ENCODE results near the gene RPL35. TPM values are rescaled to one million over a fixed set of nuclear protein-coding genes. Genes with fewer than 3 reads are reported as not detected.

Gene RPL35
- total and polyA plus RNA-seq, 3 donors from 2014 or later: 902 to 1,286 (median 1,119) TPM

DNA sequence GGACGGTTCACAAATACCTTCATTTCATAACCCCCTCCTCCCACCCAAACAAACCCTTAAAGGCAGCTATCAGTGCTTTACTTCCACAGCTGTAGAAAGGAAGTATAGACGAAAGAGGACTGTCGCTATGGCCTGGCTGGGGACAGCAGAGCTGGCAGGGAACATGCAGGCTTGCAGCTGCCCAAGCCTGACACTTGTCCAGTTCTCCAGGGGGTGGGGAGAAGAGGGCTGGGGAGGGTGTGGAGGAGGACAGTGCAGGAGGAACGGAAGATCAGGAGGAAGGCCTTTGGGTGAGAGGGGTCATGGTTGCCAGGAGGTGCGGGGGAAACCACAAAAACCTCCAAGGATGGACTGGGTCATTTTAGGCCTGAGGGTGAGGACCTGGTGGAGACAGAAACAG lies 26.1 kb upstream of the RPL35 start:
- Histone ChIP-seq H3K36me3 (ENCODE audit: low read depth, missing control alignments) (no peaks in the 10 kb centered on the region), H3K27me3 (no peaks in the 10 kb centered on the region), H3K9me3 (no peaks in the 10 kb centered on the region), H3K4me1 (no peaks in the 10 kb centered on the region), H3K4me3 (no peak overlapping the region), H3K27ac (no peak overlapping the region)
- WGBS, 2 donors: 76 to 85% methylated on average over 5 of the region's 5 CpGs
- no peak for TF ChIP-seq POLR2A (IDR thresholded peaks at IDR 0.05)
- TF ChIP-seq, protein P1, sequence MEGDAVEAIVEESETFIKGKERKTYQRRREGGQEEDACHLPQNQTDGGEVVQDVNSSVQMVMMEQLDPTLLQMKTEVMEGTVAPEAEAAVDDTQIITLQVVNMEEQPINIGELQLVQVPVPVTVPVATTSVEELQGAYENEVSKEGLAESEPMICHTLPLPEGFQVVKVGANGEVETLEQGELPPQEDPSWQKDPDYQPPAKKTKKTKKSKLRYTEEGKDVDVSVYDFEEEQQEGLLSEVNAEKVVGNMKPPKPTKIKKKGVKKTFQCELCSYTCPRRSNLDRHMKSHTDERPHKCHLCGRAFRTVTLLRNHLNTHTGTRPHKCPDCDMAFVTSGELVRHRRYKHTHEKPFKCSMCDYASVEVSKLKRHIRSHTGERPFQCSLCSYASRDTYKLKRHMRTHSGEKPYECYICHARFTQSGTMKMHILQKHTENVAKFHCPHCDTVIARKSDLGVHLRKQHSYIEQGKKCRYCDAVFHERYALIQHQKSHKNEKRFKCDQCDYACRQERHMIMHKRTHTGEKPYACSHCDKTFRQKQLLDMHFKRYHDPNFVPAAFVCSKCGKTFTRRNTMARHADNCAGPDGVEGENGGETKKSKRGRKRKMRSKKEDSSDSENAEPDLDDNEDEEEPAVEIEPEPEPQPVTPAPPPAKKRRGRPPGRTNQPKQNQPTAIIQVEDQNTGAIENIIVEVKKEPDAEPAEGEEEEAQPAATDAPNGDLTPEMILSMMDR (IDR thresholded peaks at IDR 0.05): no peak
- intact Hi-C loops (cut with DNase I; ENCODE audit: low total_unique reads): no loop called here
- DNase-seq: no peak

DNA sequence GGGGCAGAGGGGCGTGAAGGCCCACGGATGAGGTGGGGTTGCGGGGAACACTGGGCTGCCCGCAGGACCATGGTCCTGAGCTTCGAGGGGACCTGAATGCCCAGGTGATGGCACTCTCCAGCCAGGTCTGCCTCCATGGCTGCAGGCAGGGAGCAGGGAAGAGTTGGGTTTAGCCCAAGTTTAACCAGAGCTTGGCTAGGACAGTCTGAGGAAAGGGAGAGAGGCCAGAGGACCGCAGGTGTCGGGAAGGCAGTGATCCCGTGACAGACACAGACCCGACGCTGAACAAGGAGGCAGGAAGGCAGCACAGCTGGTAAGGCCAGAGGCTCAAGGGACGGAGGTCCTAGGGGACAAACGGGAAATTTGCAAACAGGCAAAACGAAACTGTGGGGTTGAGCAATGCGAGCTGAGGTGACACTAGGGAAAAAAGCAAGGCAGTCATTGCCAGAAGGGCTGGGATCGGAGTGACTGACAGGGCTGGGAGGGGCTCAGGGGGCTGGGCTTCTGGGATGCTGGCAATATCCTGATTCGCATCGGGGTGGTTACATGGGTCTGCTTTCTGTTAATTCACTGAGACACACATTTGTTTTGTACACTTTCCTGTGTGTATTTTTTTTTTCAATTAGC lies 25.2 kb upstream of the RPL35 start:
- no peak for TF ChIP-seq POLR2A (IDR thresholded peaks at IDR 0.05)
- TF ChIP-seq, protein P1 (IDR thresholded peaks at IDR 0.05): no peak
- intact Hi-C loops (cut with DNase I; ENCODE audit: low total_unique reads): no loop called here

DNA sequence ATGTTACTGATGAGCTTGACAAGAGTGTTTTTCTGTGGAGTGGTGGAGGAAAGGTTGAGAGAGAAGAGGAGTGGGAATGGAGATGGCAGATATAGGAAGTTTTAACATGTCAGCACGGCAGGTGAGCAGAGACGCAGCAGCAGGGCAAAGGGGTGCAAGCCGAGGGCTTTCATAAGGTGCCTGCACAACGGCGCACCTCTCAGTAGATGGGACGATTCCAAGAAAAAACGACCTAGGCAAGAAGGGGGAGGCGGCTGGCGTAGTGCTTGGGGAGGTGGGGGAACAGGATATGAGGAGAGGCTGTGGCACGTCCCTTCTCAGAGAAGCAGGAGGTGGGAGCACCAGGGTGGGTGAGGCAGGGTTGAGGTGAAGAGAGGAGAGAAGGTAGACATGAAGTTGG lies 24.7 kb upstream of the RPL35 start:
- no peaks in the 10 kb centered on the region for H3K36me3 ChIP-seq (ENCODE audit: low read depth, missing control alignments)
- intact Hi-C loops (cut with DNase I; ENCODE audit: low total_unique reads): no loop called here

More for the DNA sequence above, 25.2 kb upstream of the RPL35 start:
- Histone ChIP-seq H3K27me3 (no peaks in the 10 kb centered on the region), H3K9me3 (no peaks in the 10 kb centered on the region), H3K27ac (no peak overlapping the region), H3K4me3 (no peak overlapping the region), H3K36me3 (ENCODE audit: low read depth, missing control alignments) (no peaks in the 10 kb centered on the region), H3K4me1 (no peaks in the 10 kb centered on the region)
- 90% methylated on average over 17 of the region's 17 CpGs for WGBS, 2 donors
- DNase-seq: no peak

DNA sequence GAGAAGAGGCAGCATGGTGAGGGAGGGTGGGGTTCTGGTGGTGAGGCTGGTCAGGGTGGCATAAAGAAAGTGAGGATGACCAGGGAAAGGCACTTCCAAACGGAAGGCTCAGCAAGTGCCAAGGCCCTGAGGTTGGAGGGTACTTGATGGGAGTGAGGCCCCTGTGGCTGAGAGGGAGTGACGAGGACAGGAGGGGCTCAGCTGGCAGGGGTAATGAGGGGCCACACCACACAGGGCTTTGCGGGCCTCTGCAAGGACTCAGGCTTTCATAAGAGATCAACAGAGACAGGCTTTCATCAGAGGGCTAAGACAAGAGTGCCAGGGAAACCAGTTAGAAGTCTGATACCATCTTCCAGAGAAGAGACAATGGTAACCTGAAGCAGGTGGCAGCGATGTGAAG lies 23.8 kb upstream of the RPL35 start:
- TF ChIP-seq, protein P1 (IDR thresholded peaks at IDR 0.05): no peak
- TF ChIP-seq POLR2A (IDR thresholded peaks at IDR 0.05): no peak
- WGBS, 2 donors: 92 to 94% methylated on average over 4 of the region's 4 CpGs
- H3K4me3 ChIP-seq: no peak overlapping the region
- H3K36me3 ChIP-seq (ENCODE audit: low read depth, missing control alignments): no peaks in the 10 kb centered on the region
- no peaks in the 10 kb centered on the region for H3K4me1 ChIP-seq
- H3K27me3 ChIP-seq: no peaks in the 10 kb centered on the region
- H3K9me3 ChIP-seq: no peaks in the 10 kb centered on the region
- DNase-seq: no peak
- no peak overlapping the region for H3K27ac ChIP-seq
- intact Hi-C loops (cut with DNase I; ENCODE audit: low total_unique reads): no loop called here

More for the DNA sequence above, 24.7 kb upstream of the RPL35 start:
- Histone ChIP-seq H3K4me1 (no peaks in the 10 kb centered on the region), H3K27me3 (no peaks in the 10 kb centered on the region), H3K27ac (no peak overlapping the region), H3K4me3 (no peak overlapping the region), H3K9me3 (no peaks in the 10 kb centered on the region)
- TF ChIP-seq POLR2A (IDR thresholded peaks at IDR 0.05): no peak
- TF ChIP-seq, protein P1 (IDR thresholded peaks at IDR 0.05): no peak
- WGBS, 2 donors: 83 to 87% methylated on average over 10 of the region's 10 CpGs
- DNase-seq: no peak

DNA sequence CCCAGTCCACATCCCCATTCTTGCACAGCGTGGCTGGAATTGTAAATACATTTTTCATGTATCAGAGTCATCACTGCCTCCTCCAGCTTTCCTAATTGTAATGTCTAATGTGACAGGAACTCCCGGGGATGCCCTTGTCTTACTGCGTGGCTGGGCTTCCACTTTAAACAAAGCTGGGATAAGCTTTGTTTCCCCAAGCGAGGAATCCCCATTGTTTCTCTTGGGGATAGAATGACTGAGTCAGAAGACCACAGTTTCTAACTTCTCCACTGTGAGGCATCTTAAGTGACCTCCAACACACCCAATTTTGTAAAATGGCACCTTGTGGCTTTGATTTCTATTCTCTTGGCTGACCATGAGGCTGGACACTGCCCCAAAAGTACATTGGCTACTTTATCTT lies 22.6 kb upstream of the RPL35 start:
- WGBS, 2 donors: 77 to 85% methylated on average over 4 of the region's 4 CpGs
- intact Hi-C loops (cut with DNase I; ENCODE audit: low total_unique reads): no loop called here
- H3K36me3 ChIP-seq (ENCODE audit: low read depth, missing control alignments): no peaks in the 10 kb centered on the region
- H3K9me3 ChIP-seq: no peaks in the 10 kb centered on the region
- H3K4me1 ChIP-seq: no peaks in the 10 kb centered on the region
- H3K27ac ChIP-seq: no peak overlapping the region
- no peaks in the 10 kb centered on the region for H3K27me3 ChIP-seq
- DNase-seq: no peak
- H3K4me3 ChIP-seq: no peak overlapping the region
- TF ChIP-seq, protein P1 (IDR thresholded peaks at IDR 0.05): no peak
- no peak for TF ChIP-seq POLR2A (IDR thresholded peaks at IDR 0.05)

Data from testis (tissue), 3 donors.